Esophagus muscularis mucosa (tissue), 4 donors: ENCODE data around the gene LIMS3. TPM values are rescaled to one million over a fixed set of nuclear protein-coding genes. Genes with fewer than 3 reads are reported as not detected.
"Not testable (repeated sequence)": the region's sequence is repeated elsewhere in the genome, so short reads cannot be mapped to it uniquely, and the experiment has no call there.

Source experiments
- DNase-seq: peaks from one replicate; pipeline ENCODE4 v3.0.0-alpha.2; 2017; ENCODE audit errors: extremely low spot score
- H3K27ac ChIP-seq, 4 donors: fragments of 200-600 bp; sonication (generic); replicated peaks in 1 of 4; 1 replicate in 3 of 4; 2 replicates in 1 of 4; pipeline ENCODE4 v1.5.1; 2016 to 2019; ENCODE audit warnings: mild to moderate bottlenecking in 1 of 4
- H3K27me3 ChIP-seq, 4 donors: fragments of 200-600 bp; sonication (generic); one replicate each; pipeline versions ENCODE4 v1.5.1 to v1.6.0; 2016 to 2019
- H3K36me3 ChIP-seq, 4 donors: fragments of 200-600 bp; sonication (generic); one replicate each; pipeline ENCODE4 v1.5.1; 2016 to 2019
- H3K4me1 ChIP-seq, 4 donors: fragments of 200-600 bp; sonication (generic); one replicate each; pipeline ENCODE4 v1.5.1; 2016 to 2019
- H3K4me3 ChIP-seq, 4 donors: fragments of 200-600 bp; sonication (generic); 1 replicate in 2 of 4; 2 replicates in 2 of 4; pipeline ENCODE4 v1.5.1; 2016 to 2019; ENCODE audit warnings: mild to moderate bottlenecking in 4 of 4, moderate library complexity in 1 of 4
- H3K9me3 ChIP-seq, 4 donors: fragments of 200-600 bp; sonication (generic); 1 replicate in 3 of 4; 2 replicates in 1 of 4; pipeline ENCODE4 v1.5.1; 2016 to 2019
- WGBS: methylation state at CpG from one replicate; pipeline ENCODE4 v1.1.5; 2018; 5-methylcytosine and 5-hydroxymethylcytosine counted together
- intact Hi-C: fragments of 100-400 bp; cut with DNase I; formaldehyde crosslinking; loops from one replicate; pipeline ENCODE4 v1.15.1; 2023
- total RNA-seq, 4 donors: library from RNA; depleted of rRNA; stranded (reverse); fragments of >200 nt; gene quantifications; one replicate each; pipeline versions ENCODE4 v1.1.0 to v1.2.1, GENCODE V29; 2016

LIMS3 gene
- total RNA-seq: 1 to 10 TPM; 1.9 to 7.0 (median 3.6) TPM

GRCh38 chr2:109898462-109899336 is at the start of gene LIMS3:
LIMS3 (plus strand) TSS chr2:109898688; CDS start chr2:109898729, 41 bp downstream.
- H3K4me1 ChIP-seq, H3K36me3 ChIP-seq, H3K27ac ChIP-seq, DNase-seq, intact Hi-C loops, H3K9me3 ChIP-seq, H3K4me3 ChIP-seq, H3K27me3 ChIP-seq: not testable (repeated sequence)
- no CpG with 5 or more reads among the region's 28 CpGs for WGBS

GRCh38 chr2:109871129-109871751 is 27.2 kb upstream of the LIMS3 start:
- intact Hi-C loops, H3K4me1 ChIP-seq: not testable (repeated sequence)
- WGBS: no CpG with 5 or more reads among the region's 8 CpGs

GRCh38 chr2:109876625-109877024 is 21.9 kb upstream of the LIMS3 start:
- H3K4me3 ChIP-seq, H3K9me3 ChIP-seq, intact Hi-C loops, H3K4me1 ChIP-seq, H3K36me3 ChIP-seq, H3K27ac ChIP-seq, H3K27me3 ChIP-seq, DNase-seq: not testable (repeated sequence)
- WGBS: no CpG with 5 or more reads among the region's 3 CpGs

More at GRCh38 chr2:109871129-109871751, 27.2 kb upstream of the LIMS3 start:
- not testable (repeated sequence) for H3K4me3 ChIP-seq, H3K36me3 ChIP-seq, H3K9me3 ChIP-seq, DNase-seq, H3K27ac ChIP-seq, H3K27me3 ChIP-seq

- H3K9me3 ChIP-seq, H3K27me3 ChIP-seq, intact Hi-C loops, H3K4me1 ChIP-seq, DNase-seq, H3K36me3 ChIP-seq, H3K27ac ChIP-seq, H3K4me3 ChIP-seq: not testable (repeated sequence)
- no CpG with 5 or more reads among the region's 1 CpG for WGBS
Observed at GRCh38 chr2:109882112-109882511, 16.4 kb upstream of the LIMS3 start.

GRCh38 chr2:109888414-109888813 is 10.1 kb upstream of the LIMS3 start:
- no CpG with 5 or more reads among the region's 4 CpGs for WGBS

GRCh38 chr2:109889909-109890308 is 8.6 kb upstream of the LIMS3 start:
- H3K27ac ChIP-seq, H3K9me3 ChIP-seq, H3K4me3 ChIP-seq, H3K27me3 ChIP-seq, H3K4me1 ChIP-seq, DNase-seq, H3K36me3 ChIP-seq, intact Hi-C loops: not testable (repeated sequence)
- no CpG with 5 or more reads among the region's 4 CpGs for WGBS

More at GRCh38 chr2:109888414-109888813, 10.1 kb upstream of the LIMS3 start:
- H3K4me3 ChIP-seq, H3K27ac ChIP-seq, H3K36me3 ChIP-seq, H3K4me1 ChIP-seq, DNase-seq, intact Hi-C loops, H3K9me3 ChIP-seq, H3K27me3 ChIP-seq: not testable (repeated sequence)

GRCh38 chr2:109891024-109891423 is 7.5 kb upstream of the LIMS3 start:
- H3K27me3 ChIP-seq, H3K36me3 ChIP-seq, H3K4me3 ChIP-seq, H3K9me3 ChIP-seq, intact Hi-C loops, H3K4me1 ChIP-seq, DNase-seq, H3K27ac ChIP-seq: not testable (repeated sequence)
- no CpG with 5 or more reads among the region's 4 CpGs for WGBS

GRCh38 chr2:109893736-109894135 is 4.8 kb upstream of the LIMS3 start:
- H3K4me1 ChIP-seq, H3K4me3 ChIP-seq, H3K36me3 ChIP-seq, DNase-seq, H3K27me3 ChIP-seq, H3K27ac ChIP-seq, H3K9me3 ChIP-seq, intact Hi-C loops: not testable (repeated sequence)
- WGBS: no CpG with 5 or more reads among the region's 7 CpGs

- H3K36me3 ChIP-seq, DNase-seq, H3K4me3 ChIP-seq, intact Hi-C loops, H3K4me1 ChIP-seq, H3K27me3 ChIP-seq, H3K27ac ChIP-seq, H3K9me3 ChIP-seq: not testable (repeated sequence)
- no CpG with 5 or more reads among the region's 6 CpGs for WGBS
Observed at GRCh38 chr2:109894141-109894540, 4.3 kb upstream of the LIMS3 start.

- H3K27me3 ChIP-seq, DNase-seq, H3K4me1 ChIP-seq, H3K4me3 ChIP-seq, H3K27ac ChIP-seq, H3K9me3 ChIP-seq, intact Hi-C loops, H3K36me3 ChIP-seq: not testable (repeated sequence)
- no CpG with 5 or more reads among the region's 3 CpGs for WGBS
Observed at GRCh38 chr2:109895090-109895869, 3.2 kb upstream of the LIMS3 start.

- WGBS: no CpG with 5 or more reads among the region's 4 CpGs
- DNase-seq, H3K27me3 ChIP-seq, H3K4me3 ChIP-seq, H3K36me3 ChIP-seq, H3K27ac ChIP-seq, intact Hi-C loops, H3K4me1 ChIP-seq, H3K9me3 ChIP-seq: not testable (repeated sequence)
Observed at GRCh38 chr2:109896212-109896611, 2.3 kb upstream of the LIMS3 start.

- H3K4me3 ChIP-seq, H3K4me1 ChIP-seq, H3K9me3 ChIP-seq, H3K27ac ChIP-seq, H3K27me3 ChIP-seq, DNase-seq, intact Hi-C loops, H3K36me3 ChIP-seq: not testable (repeated sequence)
- WGBS: no CpG with 5 or more reads among the region's 8 CpGs
Observed at GRCh38 chr2:109897769-109898461, 573 bp upstream of the LIMS3 start.
